Measurements from ENCODE around the gene CD44.

CD44 gene

GRCh38 chr11:35241083-35241482 is 102.1 kb downstream of the CD44 start:
- DNase-seq, result no peak

- DNase-seq, result no peak
These were observed 102.6 kb downstream of the CD44 start for GRCh38 chr11:35241531-35241930.

GRCh38 chr11:35242412-35243242 is 103.7 kb downstream of the CD44 start:
- DNase-seq, result no peak

GRCh38 chr11:35243774-35244173 is 104.8 kb downstream of the CD44 start:
- DNase-seq, result no peak

GRCh38 chr11:35245056-35245455 is 106.1 kb downstream of the CD44 start:
- DNase-seq, result no peak

- no peak for DNase-seq
These were observed 106.8 kb downstream of the CD44 start for GRCh38 chr11:35245786-35246185.

- no peak for DNase-seq
These were observed 107.8 kb downstream of the CD44 start for GRCh38 chr11:35246745-35247144.

GRCh38 chr11:35247428-35247827 is 108.5 kb downstream of the CD44 start:
- DNase-seq, result no peak

- no peak for DNase-seq
These were observed 108.9 kb downstream of the CD44 start for GRCh38 chr11:35247863-35248262.

- no peak for DNase-seq
These were observed 109.8 kb downstream of the CD44 start for GRCh38 chr11:35248558-35249323.

- DNase-seq, result no peak
These were observed 111.2 kb downstream of the CD44 start for GRCh38 chr11:35250192-35250591.

GRCh38 chr11:35250621-35251020 is 111.7 kb downstream of the CD44 start:
- DNase-seq, result no peak

GRCh38 chr11:35253237-35253636 is 114.3 kb downstream of the CD44 start:
- DNase-seq, result no peak

GRCh38 chr11:35255514-35255913 is 116.5 kb downstream of the CD44 start:
- DNase-seq, result no peak

GRCh38 chr11:35256296-35256695 is 117.3 kb downstream of the CD44 start:
- DNase-seq, result no peak

GRCh38 chr11:35257281-35257680 is 118.3 kb downstream of the CD44 start:
- DNase-seq, result no peak

GRCh38 chr11:35259529-35259928 is 120.6 kb downstream of the CD44 start:
- no peak for DNase-seq

GRCh38 chr11:35260342-35260985 is 121.5 kb downstream of the CD44 start:
- DNase-seq, result peak in 1 of 2 experiments; percentile 14

GRCh38 chr11:35261197-35261596 is 122.2 kb downstream of the CD44 start:
- DNase-seq, result no peak

- DNase-seq, result peak in 1 of 2 experiments; percentile 20
These were observed 123.1 kb downstream of the CD44 start for GRCh38 chr11:35262056-35262455.

- DNase-seq, result no peak
These were observed 123.8 kb downstream of the CD44 start for GRCh38 chr11:35262735-35263134.

GRCh38 chr11:35265755-35266454 is 126.9 kb downstream of the CD44 start:
- DNase-seq, result no peak

GRCh38 chr11:35267504-35267903 is 128.5 kb downstream of the CD44 start:
- no peak for DNase-seq

Measured in NCI-H446 (cell line).